HG02938 (cell line): Measurements from ENCODE around the gene ACP4.
"Not testable (repeated sequence)": the region's sequence is repeated elsewhere in the genome, so short reads cannot be mapped to it uniquely, and the experiment has no call there.

Experiments
- ATAC-seq: cut with Tn5 transposase; IDR thresholded peaks from one replicate; pipeline ENCODE4 v1.9.1; 2021; ENCODE audit warnings: mild to moderate bottlenecking, moderate library complexity; ENCODE audit not compliant: unreplicated experiment

Gene ACP4, protein sequence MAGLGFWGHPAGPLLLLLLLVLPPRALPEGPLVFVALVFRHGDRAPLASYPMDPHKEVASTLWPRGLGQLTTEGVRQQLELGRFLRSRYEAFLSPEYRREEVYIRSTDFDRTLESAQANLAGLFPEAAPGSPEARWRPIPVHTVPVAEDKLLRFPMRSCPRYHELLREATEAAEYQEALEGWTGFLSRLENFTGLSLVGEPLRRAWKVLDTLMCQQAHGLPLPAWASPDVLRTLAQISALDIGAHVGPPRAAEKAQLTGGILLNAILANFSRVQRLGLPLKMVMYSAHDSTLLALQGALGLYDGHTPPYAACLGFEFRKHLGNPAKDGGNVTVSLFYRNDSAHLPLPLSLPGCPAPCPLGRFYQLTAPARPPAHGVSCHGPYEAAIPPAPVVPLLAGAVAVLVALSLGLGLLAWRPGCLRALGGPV

DNA sequence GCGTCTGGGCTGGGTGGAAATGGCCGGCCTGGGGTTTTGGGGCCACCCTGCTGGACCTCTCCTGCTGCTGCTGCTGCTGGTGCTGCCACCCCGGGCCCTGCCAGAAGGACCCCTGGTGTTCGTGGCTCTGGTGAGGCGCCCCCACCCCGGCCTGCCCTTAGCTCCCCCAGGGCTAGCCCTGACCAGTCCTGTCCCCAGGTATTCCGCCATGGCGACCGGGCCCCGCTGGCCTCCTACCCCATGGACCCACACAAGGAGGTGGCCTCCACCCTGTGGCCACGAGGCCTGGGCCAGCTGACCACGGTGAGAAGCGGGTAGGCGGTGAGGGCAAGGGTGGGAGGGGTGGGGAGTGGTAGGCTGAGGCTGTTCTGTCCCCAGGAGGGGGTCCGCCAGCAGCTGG, at the start of gene ACP4:
Gene ACP4, plus strand, starts transcription at position 20 of the 400 bp plus-strand sequence. Its CDS starts 0 bp downstream, at position 20.
- no peak for ATAC-seq

DNA sequence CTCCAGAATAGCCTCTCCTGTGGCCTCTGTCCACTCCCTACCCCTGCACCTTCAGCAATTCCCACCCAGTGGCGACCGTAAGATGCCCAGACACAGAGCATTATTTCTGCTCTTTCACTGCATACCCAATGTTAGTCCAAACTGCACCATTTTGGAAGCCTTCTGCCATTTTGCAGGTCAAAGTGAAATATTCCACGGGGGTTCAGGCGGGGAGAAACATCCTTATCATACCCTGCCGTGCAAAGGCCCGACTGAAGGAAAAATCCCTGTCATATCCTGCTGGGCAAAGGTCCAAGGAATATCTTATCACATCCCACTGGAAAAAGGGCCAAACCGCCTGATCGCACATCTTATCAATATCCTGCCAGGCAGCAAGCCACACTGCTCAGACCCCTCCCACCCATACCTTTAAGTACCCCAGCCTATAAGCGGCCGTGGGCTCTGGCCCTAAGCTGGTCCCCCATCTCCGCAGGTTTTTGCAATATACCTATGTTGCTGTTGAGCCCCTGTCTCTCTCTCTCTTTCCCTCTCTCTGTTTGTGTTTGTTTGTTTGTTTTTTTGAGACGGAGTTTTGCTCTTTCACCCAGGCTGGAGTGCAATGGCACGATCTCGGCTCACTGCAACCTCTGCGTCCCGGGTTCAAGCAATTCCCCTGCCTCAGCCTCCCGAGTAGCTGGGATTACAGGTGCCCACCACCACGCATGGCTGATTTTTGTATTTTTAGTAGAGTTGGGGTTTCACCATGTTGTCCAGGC, 48.9 kb upstream of the ACP4 start:
- no peak for ATAC-seq

GRCh38 chr19:50743537-50743936, 46.7 kb upstream of the ACP4 start:
- no peak for ATAC-seq

DNA sequence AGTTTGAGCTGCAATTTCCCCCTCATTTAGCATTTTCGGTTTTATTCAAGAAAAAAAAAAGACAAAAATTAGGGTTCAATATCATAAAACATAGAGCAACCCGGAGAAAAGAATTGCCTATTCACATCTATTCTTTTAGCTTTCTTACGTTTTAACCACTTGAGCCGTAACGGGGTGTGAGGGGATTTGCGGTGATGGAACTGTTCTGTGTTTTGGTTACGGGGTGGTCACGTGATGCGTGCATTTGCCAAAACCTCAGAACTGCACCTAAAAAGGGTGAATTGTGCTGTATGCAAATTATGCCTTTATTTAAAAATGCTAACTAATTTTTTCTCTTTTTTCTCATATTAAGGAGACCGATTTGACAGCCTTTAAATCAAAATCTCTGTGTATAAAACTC, 45.0 kb upstream of the ACP4 start:
- no peak for ATAC-seq

DNA sequence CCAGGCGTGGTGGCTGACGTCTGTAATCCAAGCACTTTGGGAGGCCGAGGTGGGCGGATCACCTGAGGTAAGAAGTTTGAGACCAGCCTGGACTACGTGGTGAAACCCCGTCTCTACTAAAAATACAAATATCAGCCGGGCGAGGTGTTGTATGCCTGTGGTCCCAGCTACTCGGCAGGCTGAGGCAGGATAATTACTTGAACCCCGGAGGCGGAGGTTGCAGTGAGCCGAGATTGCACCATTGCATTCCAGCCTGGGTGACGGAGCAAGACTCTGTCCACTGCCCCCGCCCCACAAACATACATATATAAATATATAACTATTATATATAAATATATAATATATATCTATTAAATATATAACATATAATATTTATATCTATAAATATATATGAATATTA, 43.1 kb upstream of the ACP4 start:
- not testable (repeated sequence) for ATAC-seq

- ATAC-seq = no peak
These were observed 40.7 kb upstream of the ACP4 start for GRCh38 chr19:50749490-50749889.

DNA sequence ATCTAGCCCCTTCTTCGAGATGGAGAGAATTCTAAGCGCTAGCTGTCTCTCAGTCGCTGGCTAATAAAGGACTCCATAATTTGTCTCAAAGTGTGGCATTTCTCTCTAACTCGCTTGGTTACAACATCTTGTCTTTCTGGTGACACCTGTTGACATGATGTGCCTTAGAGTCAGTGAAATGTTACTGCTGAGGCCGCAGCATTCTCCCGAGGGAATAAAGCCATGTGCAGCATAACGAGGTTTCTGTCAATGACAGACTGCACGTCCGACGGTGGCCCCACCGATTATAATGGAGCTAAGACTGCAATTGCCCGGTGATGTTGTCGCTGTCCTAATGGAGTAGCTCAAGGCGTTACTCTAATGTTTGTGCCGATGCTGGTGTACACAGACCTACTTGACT, 40.2 kb upstream of the ACP4 start:
- ATAC-seq = no peak

GRCh38 chr19:50753879-50754278, 36.3 kb upstream of the ACP4 start:
- no peak for ATAC-seq

DNA sequence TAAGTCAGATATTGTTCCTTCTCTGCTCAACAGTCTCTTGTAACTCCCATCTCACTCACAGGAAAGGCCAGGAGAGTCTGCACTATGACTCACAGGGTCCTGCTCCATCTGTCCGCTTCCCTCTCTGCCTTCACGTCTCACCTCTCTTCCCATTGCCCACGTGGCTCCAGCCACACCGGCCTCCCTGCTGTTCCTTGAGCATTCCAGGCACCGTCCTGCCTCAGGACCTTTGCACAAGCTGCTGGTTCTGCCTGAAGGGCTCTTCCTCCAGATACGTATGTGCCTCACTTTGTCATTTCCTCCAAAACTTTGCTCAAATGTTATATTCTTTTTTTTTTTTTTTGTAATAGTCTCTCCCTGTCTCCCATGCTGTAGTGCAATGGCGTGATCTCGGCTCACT, 34.0 kb upstream of the ACP4 start:
- not testable (repeated sequence) for ATAC-seq

DNA sequence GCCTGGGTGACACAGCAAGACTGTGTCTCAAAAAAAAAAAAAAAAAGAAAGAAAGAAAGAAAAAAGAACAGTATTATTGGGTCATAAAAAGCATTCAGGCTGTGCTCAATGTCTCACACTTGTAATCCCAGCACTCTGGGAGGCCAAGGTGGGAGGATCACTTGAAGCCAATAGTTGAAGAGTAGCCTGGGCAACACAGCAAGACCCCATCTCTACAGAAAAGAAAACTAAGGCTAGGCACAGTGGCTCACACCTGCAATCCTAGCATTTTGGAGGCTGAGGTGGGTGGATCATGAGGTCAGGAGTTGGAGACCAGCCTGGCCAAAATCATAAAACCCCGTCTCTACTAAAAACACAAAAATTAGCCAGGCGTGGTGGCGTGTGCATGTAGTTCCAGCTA, 32.6 kb upstream of the ACP4 start:
- not testable (repeated sequence) for ATAC-seq

DNA sequence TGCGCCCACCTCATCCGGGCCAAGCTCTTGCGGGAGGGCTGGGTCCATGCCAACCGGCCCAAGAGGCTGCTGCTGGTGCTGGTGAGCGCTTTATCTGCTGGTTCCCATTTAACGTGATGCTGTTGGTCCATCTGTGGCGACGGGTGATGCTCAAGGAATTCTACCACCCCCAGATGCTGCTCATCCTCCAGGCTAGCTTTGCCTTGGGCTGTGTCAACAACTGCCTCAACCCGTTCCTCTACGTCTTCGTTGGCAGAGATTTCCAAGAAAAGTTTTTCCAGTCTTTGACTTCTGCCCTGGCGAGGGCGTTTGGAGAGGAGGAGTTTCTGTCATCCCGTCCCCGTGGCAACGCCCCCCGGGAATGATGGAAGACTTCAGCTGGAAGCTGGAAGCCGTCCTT, 31.1 kb upstream of the ACP4 start:
- not testable (repeated sequence) for ATAC-seq

- ATAC-seq = no peak
These were observed 30.3 kb upstream of the ACP4 start for GRCh38 chr19:50759886-50760285.

DNA sequence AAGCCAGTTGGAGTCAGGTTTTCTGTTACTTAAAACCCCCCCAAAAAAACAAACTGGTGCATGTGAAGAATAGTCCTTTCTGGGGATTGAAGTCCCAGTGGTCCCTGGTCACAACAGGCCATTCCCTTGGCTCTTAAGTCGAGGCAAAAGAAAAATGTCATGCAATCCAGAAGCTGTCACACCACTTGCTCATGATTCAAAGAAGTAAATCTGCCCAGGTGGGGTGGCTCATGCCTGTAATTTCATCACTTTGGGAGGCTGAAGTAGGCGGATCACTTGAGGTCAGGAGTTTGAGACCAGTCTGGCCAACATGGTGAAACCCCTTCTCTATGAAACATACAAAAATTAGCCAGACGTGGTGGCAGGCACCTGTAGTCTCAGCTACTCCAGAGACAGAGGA, 28.7 kb upstream of the ACP4 start:
- not testable (repeated sequence) for ATAC-seq

DNA sequence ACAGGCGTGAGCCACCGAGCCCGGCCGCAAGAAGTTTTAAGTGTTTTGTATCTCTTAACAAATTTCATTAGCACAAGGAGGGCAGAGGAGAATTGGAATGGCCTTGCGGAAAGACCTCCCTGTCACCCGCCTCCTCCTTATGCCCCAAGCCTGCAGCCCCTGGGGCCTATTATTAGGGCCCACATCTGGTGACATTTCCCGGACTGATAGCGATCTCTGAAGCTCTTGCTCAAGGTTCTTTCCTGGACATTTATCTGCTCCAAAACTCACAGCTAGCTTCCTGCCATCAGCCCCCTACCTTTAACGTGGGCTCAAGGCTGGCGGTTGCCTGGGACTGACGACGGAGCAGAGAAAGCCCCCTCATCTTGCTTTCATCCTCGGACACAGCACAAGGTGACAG, 26.7 kb upstream of the ACP4 start:
- ATAC-seq = not testable (repeated sequence)

DNA sequence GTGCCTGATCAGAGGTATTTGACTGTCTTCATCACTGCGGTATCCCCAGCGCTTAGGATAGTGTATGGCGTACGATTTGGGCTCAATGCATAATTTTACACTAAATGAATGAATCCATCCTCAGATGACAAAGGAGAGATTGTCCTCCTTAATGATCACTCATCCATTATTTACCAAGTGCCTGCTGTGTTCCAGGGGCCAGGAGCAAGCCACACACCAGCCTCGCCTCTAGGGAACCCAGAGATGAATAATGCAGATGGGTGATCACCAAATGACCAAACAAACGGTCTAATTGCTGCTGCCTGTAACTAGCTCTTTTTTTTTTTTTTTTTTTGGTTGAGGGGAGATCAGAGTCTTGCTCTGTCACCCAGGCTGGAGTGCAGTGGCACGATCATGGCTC, 25.8 kb upstream of the ACP4 start:
- no peak for ATAC-seq

- ATAC-seq = not testable (repeated sequence)
These were observed 23.5 kb upstream of the ACP4 start for GRCh38 chr19:50766746-50767145.

- ATAC-seq = not testable (repeated sequence)
These were observed 23.0 kb upstream of the ACP4 start for GRCh38 chr19:50767263-50767662.

GRCh38 chr19:50768277-50768676, 21.9 kb upstream of the ACP4 start:
- no peak for ATAC-seq

DNA sequence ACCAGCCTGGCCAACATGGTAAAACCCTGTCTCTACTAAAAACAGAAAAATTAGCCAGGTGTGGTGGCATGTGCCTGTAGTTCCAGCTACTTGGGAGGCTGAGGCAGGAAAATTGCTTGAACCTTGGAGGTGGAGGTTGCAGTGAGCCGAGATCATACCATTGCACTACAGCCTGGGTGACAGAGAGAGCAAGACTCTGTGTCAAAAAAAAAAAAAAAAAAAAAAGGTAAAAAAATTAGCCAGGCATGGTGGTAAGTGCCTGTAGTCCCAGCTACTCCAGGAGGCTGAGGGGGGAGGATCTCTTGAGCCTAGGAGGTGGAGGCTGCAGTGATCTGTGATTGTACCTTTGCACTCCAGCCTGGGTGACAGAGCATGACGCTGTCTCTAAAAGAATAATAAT, 20.1 kb upstream of the ACP4 start, which contains the start of gene GPR32:
Gene GPR32, plus strand, starts transcription at position 301 of the 400 bp plus-strand sequence. CDS start 137 bp downstream, outside the sequence.
- not testable (repeated sequence) for ATAC-seq

- ATAC-seq = no peak
These were observed 19.3 kb upstream of the ACP4 start for GRCh38 chr19:50770888-50771287.

- ATAC-seq = no peak
These were observed 17.7 kb upstream of the ACP4 start for GRCh38 chr19:50772476-50772875.

- ATAC-seq = not testable (repeated sequence)
These were observed 17.3 kb upstream of the ACP4 start for GRCh38 chr19:50772912-50773311.
